Left ventricle myocardium inferior (tissue), 1 donor: ENCODE results near the gene THSD4. TPM values are rescaled to one million over a fixed set of nuclear protein-coding genes. Genes with fewer than 3 reads are reported as not detected.
A peak's percentile ranks its signal among the peaks of the same experiment; 100 is the strongest.
"Not testable (repeated sequence)": the region's sequence is repeated elsewhere in the genome, so short reads cannot be mapped to it uniquely, and the experiment has no call there.

ENCODE experiments used
- DNase-seq: peaks from one replicate; pipeline ENCODE4 v3.0.0-alpha.2; 2020
- H3K27ac ChIP-seq: fragments of 200-600 bp; replicated peaks from 2 replicates; pipeline ENCODE4 v1.8.0; 2021
- H3K27me3 ChIP-seq: fragments of 200-600 bp; 2 replicates; pipeline ENCODE4 v1.8.0; 2021; ENCODE audit warnings: low read depth
- H3K36me3 ChIP-seq: fragments of 200-600 bp; 2 replicates; pipeline ENCODE4 v1.8.0; 2021
- H3K4me1 ChIP-seq: fragments of 200-600 bp; 2 replicates; pipeline ENCODE4 v1.8.0; 2021
- H3K4me3 ChIP-seq: fragments of 200-600 bp; 2 replicates; pipeline ENCODE4 v1.8.0; 2021; ENCODE audit warnings: mild to moderate bottlenecking, moderate library complexity
- H3K9me3 ChIP-seq: fragments of 200-600 bp; replicated peaks from 2 replicates; pipeline ENCODE4 v1.8.0; 2021
- CTCF ChIP-seq: fragments of 200-600 bp; IDR thresholded peaks from 2 replicates; pipeline ENCODE4 v1.8.0; 2021; ENCODE audit warnings: antibody characterized with exemption, mild to moderate bottlenecking, borderline replicate concordance
- intact Hi-C: fragments of 100-400 bp; cut with micrococcal nuclease; formaldehyde crosslinking; loops from one replicate; pipeline ENCODE4 v1.11.0; 2022
- total RNA-seq: library from RNA; stranded (reverse); fragmentation: NEBNext Ultra II Directional; extraction: Animal tissue kit (Norgen Biotek cat#: 25700); gene quantifications from one replicate; pipeline ENCODE4 v1.2.1, GENCODE V29; 2021
- donor health status: DM: no; HTN: yes; CAD: no; lungs with severe emphysema.

Gene THSD4
- total RNA-seq, 1 donor from 2014 or later: 95.8 TPM

GRCh38 chr15:71160976-71161375 is 45.7 kb downstream of the THSD4 start:
- peaks cover 5% of the 10 kb centered on the region for H3K36me3 ChIP-seq
- H3K27ac ChIP-seq: peak overlapping the region; percentile 6
- H3K27me3 ChIP-seq: no peaks in the 10 kb centered on the region
- intact Hi-C loops: no loop called here
- no peak for DNase-seq
- no peak overlapping the region for H3K4me3 ChIP-seq
- TF ChIP-seq CTCF: no peak
- peaks cover 16% of the 10 kb centered on the region for H3K9me3 ChIP-seq
- H3K4me1 ChIP-seq: peaks cover 3% of the 10 kb centered on the region

GRCh38 chr15:71162309-71162708 is 47.0 kb downstream of the THSD4 start:
- no peak for DNase-seq
- Histone ChIP-seq H3K27me3 (no peaks in the 10 kb centered on the region), H3K27ac (no peak overlapping the region), H3K36me3 (no peaks in the 10 kb centered on the region), H3K4me1 (peaks cover 15% of the 10 kb centered on the region), H3K4me3 (no peak overlapping the region), H3K9me3 (peaks cover 16% of the 10 kb centered on the region)
- intact Hi-C loops: no loop called here
- TF ChIP-seq CTCF: no peak

GRCh38 chr15:71164606-71165005 is 49.3 kb downstream of the THSD4 start:
- intact Hi-C loops, H3K4me3 ChIP-seq, DNase-seq, H3K27ac ChIP-seq, H3K36me3 ChIP-seq, H3K27me3 ChIP-seq: not testable (repeated sequence)
- H3K4me1 ChIP-seq: peaks cover 34% of the 10 kb centered on the region
- peaks cover 16% of the 10 kb centered on the region for H3K9me3 ChIP-seq

- no peaks in the 10 kb centered on the region for H3K36me3 ChIP-seq
- intact Hi-C loops: no loop called here
- peak overlapping the region; percentile 32 for H3K4me3 ChIP-seq
- no peak for DNase-seq
- peaks cover 34% of the 10 kb centered on the region for H3K4me1 ChIP-seq
- no peak for TF ChIP-seq CTCF
- no peaks in the 10 kb centered on the region for H3K27me3 ChIP-seq
- H3K9me3 ChIP-seq: peaks cover 23% of the 10 kb centered on the region
- H3K27ac ChIP-seq: peak overlapping the region; percentile 88
Measured at GRCh38 chr15:71167445-71168165, 52.3 kb downstream of the THSD4 start.

- peak overlapping the region; percentile 88 for H3K27ac ChIP-seq
- peak overlapping the region; percentile 32 for H3K4me3 ChIP-seq
- DNase-seq: peak; percentile 23
- intact Hi-C loops: no loop called here
- H3K36me3 ChIP-seq: no peaks in the 10 kb centered on the region
- H3K4me1 ChIP-seq: peaks cover 34% of the 10 kb centered on the region
- H3K27me3 ChIP-seq: no peaks in the 10 kb centered on the region
- TF ChIP-seq CTCF: no peak
- H3K9me3 ChIP-seq: peaks cover 26% of the 10 kb centered on the region
Measured at GRCh38 chr15:71168166-71168834, 53.0 kb downstream of the THSD4 start.

GRCh38 chr15:71170163-71170562 is 54.9 kb downstream of the THSD4 start:
- Histone ChIP-seq H3K27me3 (no peaks in the 10 kb centered on the region), H3K9me3 (peaks cover 32% of the 10 kb centered on the region), H3K36me3 (no peaks in the 10 kb centered on the region), H3K4me1 (peaks cover 34% of the 10 kb centered on the region), H3K27ac (peak overlapping the region; percentile 88), H3K4me3 (no peak overlapping the region)
- no peak for TF ChIP-seq CTCF
- no peak for DNase-seq
- intact Hi-C loops: no loop called here
